ENCODE data around the gene PDXDC1. TPM values are rescaled to one million over a fixed set of nuclear protein-coding genes. Genes with fewer than 3 reads are reported as not detected.

PDXDC1 gene
- total RNA-seq, 2 donors from 2014 or later: 253 to 267 TPM

DNA sequence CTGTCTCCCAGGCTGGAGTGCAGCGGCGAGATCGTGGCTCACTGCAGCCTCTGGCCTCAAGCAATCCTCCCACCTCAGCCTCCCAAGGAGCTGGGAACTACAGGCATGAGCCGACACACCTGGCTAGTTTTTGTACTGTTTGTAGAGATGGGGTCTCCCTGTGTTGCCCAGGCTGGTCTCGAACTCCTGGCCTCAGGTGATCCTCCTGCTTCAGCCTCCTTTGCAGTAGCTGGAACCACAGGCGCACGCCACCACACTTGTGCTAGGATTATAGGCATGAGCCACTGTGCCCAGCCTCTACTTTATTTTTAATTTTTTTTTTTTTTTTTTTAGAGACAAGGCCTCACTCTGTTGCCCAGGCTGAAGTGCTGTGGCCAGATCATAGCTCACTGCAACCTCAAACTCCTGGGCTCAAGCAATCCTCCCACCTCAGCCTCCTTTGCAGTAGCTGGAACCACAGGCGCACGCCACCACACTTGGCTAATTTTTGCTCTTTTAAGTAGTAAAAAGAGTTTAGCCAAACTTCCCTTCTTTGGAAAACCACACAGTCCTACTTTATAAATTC is 76.6 kb downstream of the PDXDC1 start:
- Histone ChIP-seq H3K9ac (ENCODE audit: low read depth in 2 of 2, low read length in 2 of 2) (no peak overlapping the region), H3K27ac (no peak overlapping the region), H3K4me3 (no peak overlapping the region), H3K36me3 (no peaks in the 10 kb centered on the region), H3K27me3 (no peaks in the 10 kb centered on the region), H3K4me1 (no peaks in the 10 kb centered on the region), H3K9me3 (no peaks in the 10 kb centered on the region)
- DNase-seq: no peak
- TF ChIP-seq, protein P1, sequence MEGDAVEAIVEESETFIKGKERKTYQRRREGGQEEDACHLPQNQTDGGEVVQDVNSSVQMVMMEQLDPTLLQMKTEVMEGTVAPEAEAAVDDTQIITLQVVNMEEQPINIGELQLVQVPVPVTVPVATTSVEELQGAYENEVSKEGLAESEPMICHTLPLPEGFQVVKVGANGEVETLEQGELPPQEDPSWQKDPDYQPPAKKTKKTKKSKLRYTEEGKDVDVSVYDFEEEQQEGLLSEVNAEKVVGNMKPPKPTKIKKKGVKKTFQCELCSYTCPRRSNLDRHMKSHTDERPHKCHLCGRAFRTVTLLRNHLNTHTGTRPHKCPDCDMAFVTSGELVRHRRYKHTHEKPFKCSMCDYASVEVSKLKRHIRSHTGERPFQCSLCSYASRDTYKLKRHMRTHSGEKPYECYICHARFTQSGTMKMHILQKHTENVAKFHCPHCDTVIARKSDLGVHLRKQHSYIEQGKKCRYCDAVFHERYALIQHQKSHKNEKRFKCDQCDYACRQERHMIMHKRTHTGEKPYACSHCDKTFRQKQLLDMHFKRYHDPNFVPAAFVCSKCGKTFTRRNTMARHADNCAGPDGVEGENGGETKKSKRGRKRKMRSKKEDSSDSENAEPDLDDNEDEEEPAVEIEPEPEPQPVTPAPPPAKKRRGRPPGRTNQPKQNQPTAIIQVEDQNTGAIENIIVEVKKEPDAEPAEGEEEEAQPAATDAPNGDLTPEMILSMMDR (IDR thresholded peaks at IDR 0.05): no peak
- intact Hi-C loops (cut with DNase I): no loop called here

DNA sequence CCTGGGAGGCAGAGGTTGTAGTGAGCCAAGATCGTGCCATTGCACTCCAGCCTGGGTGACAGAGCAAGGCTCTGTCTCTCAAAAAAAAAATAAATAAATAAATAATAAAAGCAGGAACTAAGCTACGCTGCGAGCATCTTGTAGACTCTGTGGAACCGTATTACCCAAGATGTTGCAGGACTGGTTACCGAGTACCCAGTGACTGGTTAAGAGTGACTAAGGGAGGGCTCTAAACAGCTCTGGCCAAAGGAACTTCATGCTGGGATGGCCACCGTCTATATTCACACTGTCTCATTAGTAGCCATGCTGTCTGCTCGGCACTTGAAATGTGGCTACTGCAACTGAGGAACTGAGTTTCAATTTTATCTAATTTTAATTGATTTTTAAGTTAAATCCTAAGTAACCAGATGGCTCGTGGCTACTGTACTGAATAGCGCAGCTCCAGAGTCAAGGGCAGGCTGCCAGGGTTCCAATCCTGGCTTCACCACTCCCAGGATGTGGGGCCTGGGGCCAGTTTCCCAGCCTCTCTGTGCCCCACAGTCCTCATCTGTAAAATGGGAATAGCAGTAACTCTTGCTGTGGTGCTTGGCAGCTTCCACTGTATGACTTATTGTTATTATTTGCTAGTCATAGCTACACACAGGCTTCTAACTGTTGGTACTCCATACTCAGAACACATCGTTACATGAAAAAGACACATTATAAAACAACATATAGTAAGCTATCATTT is 78.1 kb downstream of the PDXDC1 start:
- no peaks in the 10 kb centered on the region for H3K27me3 ChIP-seq
- H3K9ac ChIP-seq (ENCODE audit: low read depth in 2 of 2, low read length in 2 of 2): no peak overlapping the region
- TF ChIP-seq, protein P1 (IDR thresholded peaks at IDR 0.05): no peak
- H3K4me3 ChIP-seq: no peak overlapping the region
- intact Hi-C loops (cut with DNase I): no loop called here
- no peaks in the 10 kb centered on the region for H3K36me3 ChIP-seq
- no peak for DNase-seq
- H3K4me1 ChIP-seq: no peaks in the 10 kb centered on the region
- H3K9me3 ChIP-seq: no peaks in the 10 kb centered on the region
- H3K27ac ChIP-seq: no peak overlapping the region

DNA sequence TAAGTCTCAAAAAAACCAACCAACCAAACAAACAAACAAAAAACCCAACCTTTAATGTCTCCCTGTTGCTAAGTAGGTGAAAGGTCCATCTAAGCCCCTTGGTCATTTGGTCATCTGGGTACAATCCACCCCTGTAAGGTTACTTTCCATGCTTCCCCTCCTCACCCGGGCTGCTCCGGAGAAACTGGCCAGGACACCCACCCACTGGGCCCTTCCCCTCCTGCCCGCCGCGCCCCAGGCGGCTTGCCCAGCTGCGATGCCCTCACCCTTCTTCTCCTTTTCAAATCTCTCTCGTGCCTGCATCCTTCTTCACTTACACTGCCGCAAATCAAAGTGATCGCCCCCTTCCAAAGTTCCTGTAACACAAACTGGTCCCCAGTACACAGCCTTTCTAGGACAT is 79.1 kb downstream of the PDXDC1 start:
- Histone ChIP-seq H3K9ac (ENCODE audit: low read depth in 2 of 2, low read length in 2 of 2) (no peak overlapping the region), H3K9me3 (no peaks in the 10 kb centered on the region), H3K27me3 (no peaks in the 10 kb centered on the region), H3K27ac (no peak overlapping the region), H3K36me3 (no peaks in the 10 kb centered on the region), H3K4me1 (no peaks in the 10 kb centered on the region), H3K4me3 (no peak overlapping the region)
- TF ChIP-seq, protein P1 (IDR thresholded peaks at IDR 0.05): no peak
- intact Hi-C loops (cut with DNase I): no loop called here
- no peak for DNase-seq

DNA sequence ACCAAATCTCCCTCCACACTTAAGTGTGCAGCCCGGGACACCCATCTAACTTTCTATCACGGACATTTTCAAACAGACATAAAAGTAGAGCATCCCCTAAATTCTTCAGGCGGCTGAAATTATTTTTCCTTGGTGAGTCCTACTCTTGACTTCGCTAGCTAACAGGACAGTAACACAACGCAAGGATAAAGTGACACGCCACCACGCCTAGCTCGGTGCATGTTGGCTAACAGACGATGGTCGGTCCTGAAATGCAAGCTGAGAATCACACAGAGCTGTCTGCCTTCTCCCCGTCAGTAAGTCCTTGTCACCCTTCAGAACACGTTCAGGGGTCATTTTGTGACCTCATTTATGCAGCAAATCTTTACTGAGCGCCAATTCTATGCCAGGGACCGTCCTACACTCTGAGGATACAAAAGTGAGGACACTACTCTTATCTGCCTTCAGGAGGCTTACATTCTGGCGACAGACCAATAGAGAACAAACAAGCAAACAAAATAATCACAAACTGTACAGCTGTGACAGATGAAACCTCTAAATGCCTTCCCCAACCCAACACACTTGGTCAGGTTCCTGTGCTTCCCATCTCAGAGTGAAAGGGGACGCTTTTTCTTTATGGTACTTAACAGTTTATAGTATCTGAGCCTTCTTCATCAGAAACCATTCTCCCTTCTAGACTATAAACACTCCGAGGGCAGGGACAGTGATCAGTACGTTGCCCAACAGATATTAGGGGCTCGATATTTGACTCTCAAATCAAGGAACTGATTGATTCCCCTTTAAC is 79.7 kb downstream of the PDXDC1 start:
- H3K36me3 ChIP-seq: no peaks in the 10 kb centered on the region

More for the DNA sequence above, 79.7 kb downstream of the PDXDC1 start:
- H3K4me1 ChIP-seq: no peaks in the 10 kb centered on the region
- TF ChIP-seq, protein P1 (IDR thresholded peaks at IDR 0.05): no peak
- H3K4me3 ChIP-seq: peak overlapping the region; percentile 67
- no peak for DNase-seq
- H3K27ac ChIP-seq: peak overlapping the region; percentile 34
- H3K9ac ChIP-seq (ENCODE audit: low read depth in 2 of 2, low read length in 2 of 2): peak overlapping the region in 1 of 2 donors; percentile 74
- no peaks in the 10 kb centered on the region for H3K27me3 ChIP-seq
- intact Hi-C loops (cut with DNase I): no loop called here
- H3K9me3 ChIP-seq: no peaks in the 10 kb centered on the region
